HL-60 (cell line): Measurements from ENCODE around the gene TMEM190.

Source experiments
- TF ChIP-seq, protein P1 (sequence below): IDR thresholded peaks from one replicate; pipeline ENCODE4 v1.5.1; 2011; ENCODE audit warnings: low read length, control low read depth, inconsistent platforms; ENCODE audit not compliant: insufficient read depth
- TF ChIP-seq, protein P2 (sequence below): IDR thresholded peaks from 2 replicates; pipeline ENCODE4 v1.6.1; 2012; ENCODE audit warnings: low read depth; ENCODE audit not compliant: insufficient replicate concordance

DNA sequence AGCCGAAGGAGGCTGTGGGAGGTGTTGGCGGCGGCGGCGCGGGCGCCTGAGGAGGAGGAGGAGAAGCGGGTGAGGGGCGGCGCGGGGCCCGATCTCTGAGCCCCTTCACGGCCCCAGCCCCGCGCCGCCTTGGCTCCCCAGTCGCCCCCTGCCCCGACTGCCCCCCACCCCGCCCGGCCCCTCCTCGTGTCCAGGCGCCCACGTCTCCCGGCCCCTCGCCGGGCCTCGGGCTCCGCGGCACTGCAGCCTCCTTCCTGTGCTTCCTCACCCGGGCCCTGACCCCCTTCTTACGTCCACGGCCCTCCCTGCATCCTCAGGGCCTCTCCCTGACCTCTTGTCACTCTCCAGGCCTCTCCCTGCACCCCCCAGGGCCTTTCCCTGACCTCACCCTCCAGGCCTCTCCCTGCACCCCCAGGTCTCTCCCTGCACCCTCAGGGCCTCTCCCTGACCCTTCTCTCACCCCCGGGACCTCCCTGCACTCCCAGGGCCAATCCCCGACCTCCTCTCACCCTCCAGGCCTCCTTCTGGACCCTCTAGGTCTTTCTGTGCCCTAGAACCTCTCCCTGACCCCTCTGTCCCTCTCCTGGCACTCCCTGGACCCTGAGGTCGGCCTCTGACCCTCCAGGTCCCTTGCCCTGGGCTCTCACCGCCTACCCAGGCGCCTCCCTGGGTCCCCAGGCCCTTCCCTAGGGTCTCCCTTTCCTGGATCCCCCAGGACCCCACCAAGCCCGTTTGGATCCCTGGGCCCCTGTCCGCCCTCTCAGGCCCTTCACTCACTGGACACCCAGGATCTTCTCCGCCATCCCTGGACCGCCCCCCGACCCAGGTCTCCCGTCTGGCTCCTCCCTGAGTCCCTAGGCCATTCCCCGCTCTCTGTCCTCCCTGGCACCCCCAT lies 36.5 kb upstream of the TMEM190 start:
- TF ChIP-seq, protein P1, sequence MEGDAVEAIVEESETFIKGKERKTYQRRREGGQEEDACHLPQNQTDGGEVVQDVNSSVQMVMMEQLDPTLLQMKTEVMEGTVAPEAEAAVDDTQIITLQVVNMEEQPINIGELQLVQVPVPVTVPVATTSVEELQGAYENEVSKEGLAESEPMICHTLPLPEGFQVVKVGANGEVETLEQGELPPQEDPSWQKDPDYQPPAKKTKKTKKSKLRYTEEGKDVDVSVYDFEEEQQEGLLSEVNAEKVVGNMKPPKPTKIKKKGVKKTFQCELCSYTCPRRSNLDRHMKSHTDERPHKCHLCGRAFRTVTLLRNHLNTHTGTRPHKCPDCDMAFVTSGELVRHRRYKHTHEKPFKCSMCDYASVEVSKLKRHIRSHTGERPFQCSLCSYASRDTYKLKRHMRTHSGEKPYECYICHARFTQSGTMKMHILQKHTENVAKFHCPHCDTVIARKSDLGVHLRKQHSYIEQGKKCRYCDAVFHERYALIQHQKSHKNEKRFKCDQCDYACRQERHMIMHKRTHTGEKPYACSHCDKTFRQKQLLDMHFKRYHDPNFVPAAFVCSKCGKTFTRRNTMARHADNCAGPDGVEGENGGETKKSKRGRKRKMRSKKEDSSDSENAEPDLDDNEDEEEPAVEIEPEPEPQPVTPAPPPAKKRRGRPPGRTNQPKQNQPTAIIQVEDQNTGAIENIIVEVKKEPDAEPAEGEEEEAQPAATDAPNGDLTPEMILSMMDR = no peak
- TF ChIP-seq, protein P2, sequence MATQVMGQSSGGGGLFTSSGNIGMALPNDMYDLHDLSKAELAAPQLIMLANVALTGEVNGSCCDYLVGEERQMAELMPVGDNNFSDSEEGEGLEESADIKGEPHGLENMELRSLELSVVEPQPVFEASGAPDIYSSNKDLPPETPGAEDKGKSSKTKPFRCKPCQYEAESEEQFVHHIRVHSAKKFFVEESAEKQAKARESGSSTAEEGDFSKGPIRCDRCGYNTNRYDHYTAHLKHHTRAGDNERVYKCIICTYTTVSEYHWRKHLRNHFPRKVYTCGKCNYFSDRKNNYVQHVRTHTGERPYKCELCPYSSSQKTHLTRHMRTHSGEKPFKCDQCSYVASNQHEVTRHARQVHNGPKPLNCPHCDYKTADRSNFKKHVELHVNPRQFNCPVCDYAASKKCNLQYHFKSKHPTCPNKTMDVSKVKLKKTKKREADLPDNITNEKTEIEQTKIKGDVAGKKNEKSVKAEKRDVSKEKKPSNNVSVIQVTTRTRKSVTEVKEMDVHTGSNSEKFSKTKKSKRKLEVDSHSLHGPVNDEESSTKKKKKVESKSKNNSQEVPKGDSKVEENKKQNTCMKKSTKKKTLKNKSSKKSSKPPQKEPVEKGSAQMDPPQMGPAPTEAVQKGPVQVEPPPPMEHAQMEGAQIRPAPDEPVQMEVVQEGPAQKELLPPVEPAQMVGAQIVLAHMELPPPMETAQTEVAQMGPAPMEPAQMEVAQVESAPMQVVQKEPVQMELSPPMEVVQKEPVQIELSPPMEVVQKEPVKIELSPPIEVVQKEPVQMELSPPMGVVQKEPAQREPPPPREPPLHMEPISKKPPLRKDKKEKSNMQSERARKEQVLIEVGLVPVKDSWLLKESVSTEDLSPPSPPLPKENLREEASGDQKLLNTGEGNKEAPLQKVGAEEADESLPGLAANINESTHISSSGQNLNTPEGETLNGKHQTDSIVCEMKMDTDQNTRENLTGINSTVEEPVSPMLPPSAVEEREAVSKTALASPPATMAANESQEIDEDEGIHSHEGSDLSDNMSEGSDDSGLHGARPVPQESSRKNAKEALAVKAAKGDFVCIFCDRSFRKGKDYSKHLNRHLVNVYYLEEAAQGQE = no peak
